ENCODE measurements around the gene MCIDAS. TPM values are rescaled to one million over a fixed set of nuclear protein-coding genes. Genes with fewer than 3 reads are reported as not detected.

The MCIDAS gene
- total and polyA plus RNA-seq, 2 of the 8 experiments (the other 6 are each of a cell fraction or from before 2014, with no cell fraction given), result 0.15 TPM; not detected in 1

DNA sequence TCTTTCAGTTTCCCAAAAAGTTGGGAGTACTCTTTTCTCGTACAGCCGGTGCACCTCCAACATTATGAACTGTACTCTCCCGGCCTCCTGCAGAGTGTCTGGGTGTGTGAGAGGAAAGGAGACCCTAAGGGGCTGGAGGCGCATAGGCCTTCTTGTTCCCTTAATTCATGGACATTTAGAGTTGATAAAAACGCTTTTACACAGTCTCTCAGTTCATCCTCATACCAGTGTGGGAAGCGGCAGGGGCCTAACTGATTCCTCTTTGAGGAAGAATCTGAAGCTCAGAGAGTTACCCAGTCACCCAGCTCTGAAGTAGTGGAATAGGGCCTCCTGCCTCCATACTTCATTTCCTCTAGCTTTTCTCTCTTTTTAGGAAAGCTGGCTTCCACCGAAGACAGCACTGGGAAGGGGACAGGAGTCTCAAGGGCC lies 3.3 kb downstream of the MCIDAS start:
- Histone ChIP-seq H3K27me3 (replicated peaks in 1 of 4; ENCODE audit: control insufficient read depth in 3 of 4, extremely low read depth in 1 of 4, insufficient read depth in 3 of 4, low read length in 3 of 4) (peaks cover 75 to 94% (median 91%) of the 10 kb centered on the region in 4 experiments), H3K4me2 (ENCODE audit: insufficient read depth in 1 of 2, low read depth in 2 of 2, low read length in 2 of 2) (peak overlapping the region; percentile 67 to 81), H3K36me3 (ENCODE audit: control insufficient read depth in 2 of 4, insufficient read depth in 4 of 4, low read length in 3 of 4) (peaks cover 0 to 6% (median 0%) of the 10 kb centered on the region in 4 experiments; a peak in 1 of 8 replicates), H2BK120ac (replicated peaks; ENCODE audit: low read depth, low read length) (no peak overlapping the region), H3K23me2 (ENCODE audit: low read depth, low read length) (peaks cover 13% of the 10 kb centered on the region; the same call in 1 of the 2 replicates), H3K27ac (ENCODE audit: low read depth, low read length) (no peak overlapping the region), H2BK12ac (ENCODE audit: low read depth, low read length) (no peak overlapping the region), H3K56ac (replicated peaks; ENCODE audit: insufficient read length, low read depth, low read length) (no peak overlapping the region), H2AK5ac (ENCODE audit: low read depth, low read length) (no peak overlapping the region), H3K18ac (ENCODE audit: extremely low read depth, low read length) (no peak overlapping the region), H3K79me1 (ENCODE audit: low read depth, low read length) (no peaks in the 10 kb centered on the region), H3K4me1 (replicated peaks in 1 of 4; ENCODE audit: control insufficient read depth in 3 of 4, insufficient read depth in 4 of 4, low read length in 3 of 4) (peaks cover 2 to 23% (median 10%) of the 10 kb centered on the region in 4 experiments), H3K9me3 (ENCODE audit: insufficient read depth in 2 of 2, low read depth in 1 of 2, low read length in 1 of 2) (no peaks in the 10 kb centered on the region), H3K4ac (replicated peaks; ENCODE audit: insufficient read length, low read depth, low read length) (no peak overlapping the region), H4K20me1 (replicated peaks in 1 of 2; ENCODE audit: control insufficient read depth in 1 of 2, insufficient read depth in 2 of 2, low read length in 2 of 2) (peaks cover 3 to 28% of the 10 kb centered on the region in 2 experiments), H2BK15ac (ENCODE audit: low read length) (no peak overlapping the region), H3K23ac (ENCODE audit: insufficient read length) (no peak overlapping the region), H2AFZ (ENCODE audit: low read length) (no peak overlapping the region), H2BK5ac (ENCODE audit: low read depth, low read length) (no peak overlapping the region), H4K5ac (ENCODE audit: insufficient read length, low read depth, low read length) (no peak overlapping the region), H3K79me2 (ENCODE audit: control insufficient read depth in 1 of 2, insufficient read depth in 2 of 2, low read length in 2 of 2) (no peaks in the 10 kb centered on the region), H2BK20ac (ENCODE audit: low read length) (no peak overlapping the region), H3K9ac (replicated peaks in 1 of 4; ENCODE audit: extremely low read depth in 1 of 4, low read depth in 3 of 4, low read length in 3 of 4) (no peak overlapping the region), H3K4me3 (ENCODE audit: extremely low read depth in 1 of 4, insufficient read depth in 2 of 4, low read depth in 3 of 4, low read length in 4 of 4) (peak overlapping the region in 2 of 4 experiments; percentile 17 to 51; a peak in 3 of 8 replicates), H3K14ac (ENCODE audit: insufficient read length) (no peak overlapping the region), H4K8ac (ENCODE audit: extremely low read depth, insufficient read depth, low read length) (no peak overlapping the region), H4K91ac (replicated peaks; ENCODE audit: insufficient read length, low read length) (no peak overlapping the region)
- POLR2A ChIA-PET (ENCODE audit: partially characterized antibody), result interaction anchor here (0.7 to 1.6 kb wide), 5 partner anchors 9 to 1959 kb away, joined by 3 to 13 read pairs (median 5); partner anchors contain the start of gene CCNO
- CTCF ChIA-PET (ENCODE audit: partially characterized antibody), result interaction anchor here (0.8 to 13.6 kb wide), 8 partner anchors 11 to 887 kb away, joined by 3 to 143 read pairs (median 4); partner anchors contain the start of genes CCNO and CDC20B
- DNase-seq (ENCODE audit: low read depth in 1 of 2, low spot score in 2 of 2) (no peak), FAIRE-seq (no peak)
- TF ChIP-seq BRCA1 (IDR thresholded peaks at IDR 0.05; ENCODE audit: low read depth, low read length), result no peak
- peak; percentile 82 for TF ChIP-seq EZH2 (IDR thresholded peaks at IDR 0.05; ENCODE audit: low read depth, low read length, severe bottlenecking)
- 23% methylated on average over 7 of the region's 7 CpGs; no CpG with 5 or more reads in 1 of the 2 experiments for WGBS, 2 experiments (ENCODE audit: extremely low coverage in 1 of 2, insufficient coverage in 1 of 2, insufficient read length in 1 of 2, insufficient replicate concordance in 2 of 2, low coverage in 1 of 2, low lambda C conversion rate in 2 of 2, missing lambda C conversion rate in 1 of 2)

Measured in H1 (cell line).